K562 (cell line): ENCODE results near the gene TCAP. TPM values are rescaled to one million over a fixed set of nuclear protein-coding genes. Genes with fewer than 3 reads are reported as not detected.

Experiments used
- CC2D1A ChIP-seq: fragments of 450-650 bp; IDR thresholded peaks from 2 replicates; pipeline ENCODE4 v1.6.1; 2017; ENCODE audit warnings: mild to moderate bottlenecking
- CCAR2 ChIP-seq: fragments of 200-400 bp; formaldehyde crosslinking; IDR thresholded peaks from 2 replicates; pipeline ENCODE4 v1.6.1; 2017; ENCODE audit warnings: mild to moderate bottlenecking, low read depth, low read length
- CTBP1 ChIP-seq: fragments of 450-650 bp; IDR thresholded peaks from 2 replicates; pipeline ENCODE4 v1.6.1; 2016; ENCODE audit warnings: borderline replicate concordance
- FOXP4 ChIP-seq: sonication (generic); formaldehyde crosslinking; IDR thresholded peaks from 2 replicates; pipeline ENCODE4 v1.8.0; 2022; ENCODE audit warnings: mild to moderate bottlenecking, missing genetic modification reagents, borderline replicate concordance
- GTF2B ChIP-seq: IDR thresholded peaks from 2 replicates; pipeline ENCODE4 v1.6.1; 2011; ENCODE audit not compliant: insufficient read length; ENCODE audit errors: extremely low read depth
- HBP1 ChIP-seq: fragments of 450-650 bp; formaldehyde crosslinking; IDR thresholded peaks from 2 replicates; pipeline ENCODE4 v1.4.0; 2022; ENCODE audit warnings: missing genetic modification characterization
- IRF1 ChIP-seq: sonication (generic); formaldehyde crosslinking; IDR thresholded peaks from 2 replicates; pipeline ENCODE4 v1.8.0; 2022; ENCODE audit warnings: missing genetic modification reagents, mild to moderate bottlenecking, borderline replicate concordance
- JUND ChIP-seq, 2 experiments: IDR thresholded peaks; 2 replicates in 1 of 2; 3 replicates in 1 of 2; pipeline ENCODE4 v1.6.1; 2011; ENCODE audit warnings: borderline replicate concordance in 2 of 2, low read depth in 2 of 2, low read length in 2 of 2, improper control_type of control experiment in 1 of 2, missing biosample characterization in 1 of 2, missing genetic modification characterization in 1 of 2, missing genetic modification reagents in 1 of 2
- MEF2A ChIP-seq: IDR thresholded peaks from 2 replicates; pipeline ENCODE4 v1.6.1; 2011; ENCODE audit warnings: low read depth, mild to moderate bottlenecking, low read length, moderate library complexity; ENCODE audit not compliant: control insufficient read depth
- RBM39 ChIP-seq: fragments of 200-400 bp; formaldehyde crosslinking; optimal IDR thresholded peaks from 2 replicates; pipeline ENCODE3; 2018; ENCODE audit warnings: low read depth, low read length
- RFX1 ChIP-seq: fragments of 450-650 bp; IDR thresholded peaks from 2 replicates; pipeline ENCODE4 v1.6.1; 2016; ENCODE audit warnings: mild to moderate bottlenecking, moderate library complexity
- SMAD3 ChIP-seq: fragments of 450-650 bp; formaldehyde crosslinking; conservative IDR thresholded peaks from 2 replicates; pipeline ENCODE4 v1.4.0; 2020; ENCODE audit warnings: mild to moderate bottlenecking
- SMC3 ChIP-seq: conservative IDR thresholded peaks from 2 replicates; pipeline ENCODE4 v1.6.1; 2011; ENCODE audit warnings: low read depth, low read length, improper control_type of control experiment; ENCODE audit not compliant: insufficient read depth
- ZNF239 ChIP-seq: fragments of 250-450 bp; sonication (Bioruptor Pico); IDR thresholded peaks from 2 replicates; pipeline ENCODE4 v1.4.0; 2020; ENCODE audit warnings: mild to moderate bottlenecking
- ZNF609 ChIP-seq: sonication (generic); formaldehyde crosslinking; IDR thresholded peaks from 2 replicates; pipeline ENCODE4 v1.8.1; 2023; ENCODE audit warnings: missing genetic modification reagents, mild to moderate bottlenecking, borderline replicate concordance
- polyA plus RNA-seq, 8 experiments: library from polyadenylated mRNA; depleted of rRNA in 4 of 8; stranded (reverse) in 5 of 8; unstranded in 3 of 8; fragments of >200 nt; fragmentation: Nextera tagmentation in 2 of 8; fragmentation: Illumina TruSeq in 1 of 8; extraction: Ambion mirVana in 2 of 8; extraction: Trizol in 1 of 8; gene quantifications; 2 replicates each; pipeline versions ENCODE4 v1.2.1 to v1.2.3, GENCODE V29; 2011 to 2014; ENCODE audit warnings: inconsistent platforms in 1 of 8, missing spikeins in 1 of 8
- total RNA-seq, 7 experiments: library from RNA; depleted of rRNA in 6 of 7; stranded (reverse); fragments of >200 nt in 6 of 7; fragmentation: Illumina TruSeq in 2 of 7; extraction: Trizol in 2 of 7; gene quantifications; 2 replicates each; pipeline versions ENCODE4 v1.2.1 to v1.2.3, GENCODE V29; 2011 to 2021; ENCODE audit warnings: low replicate concordance in 1 of 7

Gene TCAP
- total and polyA plus RNA-seq, 9 of the 15 experiments (the other 6 are each of a cell fraction or from before 2014, with no cell fraction given): 0.33 to 1.4 (median 0.82) TPM; not detected in 2

GRCh38 chr17:39667945-39668924 is 3.1 kb downstream of the TCAP start, which contains the start of gene PNMT (continued):
- TF ChIP-seq JUND (IDR thresholded peaks at IDR 0.05; ENCODE audit: borderline replicate concordance, low read depth, low read length) (no peak), JUND (tag; IDR thresholded peaks at IDR 0.05; ENCODE audit: borderline replicate concordance, low read depth, low read length) (no peak; the same call in 2 of the 3 replicates), GTF2B (no peak), CTBP1 (peak; percentile 96), ZNF239 (CRISPR knock-in tag) (no peak), SMAD3 (no peak), SMC3 (peak; percentile 64), CC2D1A (no peak), CCAR2 (no peak), FOXP4 (CRISPR knock-in tag) (no peak), IRF1 (CRISPR knock-in tag) (no peak), ZNF609 (no peak; the same call in 1 of the 2 replicates), HBP1 (peak; percentile 74), MEF2A (no peak), RFX1 (no peak), RBM39 (no peak)
